ENCODE data around the gene TRIM24.

GRCh38 chr7:138519061-138519798 lies 59.2 kb downstream of the TRIM24 start:
- no peak for TF ChIP-seq CTCF (IDR thresholded peaks at IDR 0.05)
- no peak for TF ChIP-seq POLR2A (IDR thresholded peaks at IDR 0.05)

Measured in ovary (tissue), 3 donors.